ENCODE results near the gene HMGB3. TPM values are rescaled to one million over a fixed set of nuclear protein-coding genes. Genes with fewer than 3 reads are reported as not detected.

The HMGB3 gene
- total and polyA plus RNA-seq, 12 donors, result 3.9 to 33.7 (median 17.9) TPM

DNA sequence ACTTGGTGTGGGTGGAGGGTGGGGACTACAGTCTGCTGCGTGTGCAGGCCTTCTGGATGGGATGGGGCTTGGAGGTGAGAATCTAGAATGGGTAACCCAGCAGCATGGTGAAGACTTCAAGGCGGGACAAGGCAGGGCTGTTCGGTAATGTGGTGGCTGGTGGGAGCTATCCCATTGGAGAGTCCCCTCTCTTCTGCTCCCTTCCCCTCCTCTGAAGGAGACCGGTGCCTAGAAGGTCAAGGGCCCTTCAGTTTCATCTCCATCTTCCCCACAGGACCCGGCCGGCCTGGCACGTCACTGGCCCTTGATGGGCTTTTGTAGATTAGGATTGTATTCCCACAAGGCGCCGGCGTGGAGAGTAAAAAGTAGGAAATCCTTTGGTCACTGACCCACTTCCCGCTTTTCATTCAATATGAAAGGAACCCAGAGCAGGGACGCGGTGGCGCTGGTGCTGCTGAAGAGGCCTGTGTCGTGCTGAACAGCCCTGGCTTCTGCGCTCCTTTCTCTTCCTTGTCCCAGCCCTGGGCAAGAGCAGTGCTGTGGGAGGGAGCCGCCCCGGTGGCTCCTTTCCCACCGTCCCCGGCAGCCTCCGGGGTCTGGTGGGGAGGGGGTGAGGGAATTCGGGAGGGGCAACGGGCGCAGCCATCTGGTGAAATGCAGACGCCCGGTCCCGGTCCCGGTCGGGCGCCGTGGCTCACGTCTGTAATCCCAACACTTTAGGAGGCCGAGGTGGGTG lies 7.3 kb upstream of the HMGB3 start:
- Histone ChIP-seq H3K9me3 (replicated peaks in 1 of 3) (no peaks in the 10 kb centered on the region), H3K4me3 (no peak overlapping the region), H3K4me1 (replicated peaks in 1 of 2) (no peaks in the 10 kb centered on the region), H3K27me3 (no peaks in the 10 kb centered on the region), H3K36me3 (replicated peaks in 1 of 2) (no peaks in the 10 kb centered on the region), H3K27ac (no peak overlapping the region)
- DNase-seq, result no peak
- WGBS, 4 donors, result 48 to 61% (median 51%) methylated on average over 7 to 33 of the region's 33 CpGs
- TF ChIP-seq, protein P1, sequence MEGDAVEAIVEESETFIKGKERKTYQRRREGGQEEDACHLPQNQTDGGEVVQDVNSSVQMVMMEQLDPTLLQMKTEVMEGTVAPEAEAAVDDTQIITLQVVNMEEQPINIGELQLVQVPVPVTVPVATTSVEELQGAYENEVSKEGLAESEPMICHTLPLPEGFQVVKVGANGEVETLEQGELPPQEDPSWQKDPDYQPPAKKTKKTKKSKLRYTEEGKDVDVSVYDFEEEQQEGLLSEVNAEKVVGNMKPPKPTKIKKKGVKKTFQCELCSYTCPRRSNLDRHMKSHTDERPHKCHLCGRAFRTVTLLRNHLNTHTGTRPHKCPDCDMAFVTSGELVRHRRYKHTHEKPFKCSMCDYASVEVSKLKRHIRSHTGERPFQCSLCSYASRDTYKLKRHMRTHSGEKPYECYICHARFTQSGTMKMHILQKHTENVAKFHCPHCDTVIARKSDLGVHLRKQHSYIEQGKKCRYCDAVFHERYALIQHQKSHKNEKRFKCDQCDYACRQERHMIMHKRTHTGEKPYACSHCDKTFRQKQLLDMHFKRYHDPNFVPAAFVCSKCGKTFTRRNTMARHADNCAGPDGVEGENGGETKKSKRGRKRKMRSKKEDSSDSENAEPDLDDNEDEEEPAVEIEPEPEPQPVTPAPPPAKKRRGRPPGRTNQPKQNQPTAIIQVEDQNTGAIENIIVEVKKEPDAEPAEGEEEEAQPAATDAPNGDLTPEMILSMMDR (IDR thresholded peaks at IDR 0.05), result no peak
- no peak for TF ChIP-seq POLR2A (IDR thresholded peaks at IDR 0.05)
- intact Hi-C loops (cut with DNase I), result no loop called here

DNA sequence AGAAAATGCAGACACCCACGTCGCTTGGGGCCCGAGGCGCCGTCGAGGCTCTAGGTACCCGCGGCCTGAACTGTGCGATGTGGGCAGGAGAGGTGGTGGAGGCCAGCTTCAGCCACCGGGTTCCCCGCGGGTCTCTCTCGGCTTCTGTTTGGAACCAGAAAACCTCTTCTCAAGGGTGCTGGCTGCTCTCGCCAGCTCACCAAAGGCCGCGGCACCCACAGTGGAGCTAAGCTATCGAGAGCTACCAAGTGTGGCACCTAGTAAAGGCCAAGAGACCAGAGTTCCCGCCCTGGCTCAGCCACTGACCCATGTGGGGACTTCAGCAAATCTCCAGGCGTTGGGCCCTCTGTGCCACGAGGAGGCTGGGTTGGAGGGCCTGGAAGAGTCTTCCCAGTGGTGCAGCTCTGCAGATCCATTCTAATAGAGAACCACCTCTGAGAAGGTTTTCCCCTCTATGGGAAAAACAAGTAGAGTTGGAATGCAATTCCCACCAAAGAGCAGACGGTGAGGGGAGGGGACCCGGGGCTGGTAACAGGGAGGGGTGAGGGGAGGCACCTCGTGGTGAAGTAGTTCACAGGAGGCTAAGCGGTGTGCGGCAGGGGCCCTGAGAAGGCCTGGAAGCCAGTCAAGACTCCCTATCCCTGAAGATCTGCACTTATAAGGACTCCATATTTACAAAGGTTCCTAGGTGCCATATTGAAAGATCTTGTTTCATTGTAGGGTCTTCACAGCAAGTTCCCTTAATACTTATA lies 5.5 kb upstream of the HMGB3 start:
- H3K27ac ChIP-seq, result no peak overlapping the region
- no peak overlapping the region for H3K4me3 ChIP-seq
- H3K9me3 ChIP-seq (replicated peaks in 1 of 3), result no peaks in the 10 kb centered on the region
- no peak for TF ChIP-seq POLR2A (IDR thresholded peaks at IDR 0.05)
- TF ChIP-seq, protein P1 (IDR thresholded peaks at IDR 0.05), result no peak
- 86 to 92% (median 88%) methylated on average over 16 to 25 of the region's 25 CpGs for WGBS, 4 donors
- no peaks in the 10 kb centered on the region for H3K27me3 ChIP-seq
- no peaks in the 10 kb centered on the region for H3K36me3 ChIP-seq (replicated peaks in 1 of 2)
- intact Hi-C loops (cut with DNase I), result no loop called here
- DNase-seq, result no peak
- no peaks in the 10 kb centered on the region for H3K4me1 ChIP-seq (replicated peaks in 1 of 2)

DNA sequence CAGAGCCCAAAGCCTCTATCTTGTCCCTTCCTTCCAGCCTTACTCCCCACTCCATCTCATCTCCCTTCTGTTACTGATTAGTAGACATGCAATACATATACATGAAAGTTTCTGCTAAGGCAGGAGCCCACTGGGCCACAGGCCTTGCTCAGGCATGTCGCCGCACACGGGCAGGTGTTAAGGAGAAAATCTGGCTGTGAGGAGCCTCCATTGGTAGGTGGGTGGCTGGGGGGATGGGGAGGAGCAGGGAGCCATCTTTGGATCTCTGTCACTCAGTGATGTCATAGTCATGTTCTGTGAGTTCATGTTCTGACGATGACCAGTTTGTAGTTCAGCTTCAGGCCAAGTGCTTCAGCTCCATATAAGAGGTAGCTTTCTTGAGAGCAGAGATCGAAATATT lies 2.9 kb upstream of the HMGB3 start:
- 80 to 100% (median 93%) methylated on average over 4 to 5 of the region's 5 CpGs for WGBS, 4 donors
- no peak for TF ChIP-seq POLR2A (IDR thresholded peaks at IDR 0.05)
- TF ChIP-seq, protein P1 (IDR thresholded peaks at IDR 0.05), result no peak
- no peaks in the 10 kb centered on the region for H3K36me3 ChIP-seq (replicated peaks in 1 of 2)
- no peaks in the 10 kb centered on the region for H3K9me3 ChIP-seq (replicated peaks in 1 of 3)
- no peak overlapping the region for H3K4me3 ChIP-seq
- no peak for DNase-seq
- H3K4me1 ChIP-seq (replicated peaks in 1 of 2), result no peaks in the 10 kb centered on the region
- H3K27me3 ChIP-seq, result no peaks in the 10 kb centered on the region
- no peak overlapping the region for H3K27ac ChIP-seq
- intact Hi-C loops (cut with DNase I), result loop anchor here in 1 of 2 donors (10.0 kb wide), 1 partner anchor 205 kb away; no protein-coding TSS in a partner anchor

DNA sequence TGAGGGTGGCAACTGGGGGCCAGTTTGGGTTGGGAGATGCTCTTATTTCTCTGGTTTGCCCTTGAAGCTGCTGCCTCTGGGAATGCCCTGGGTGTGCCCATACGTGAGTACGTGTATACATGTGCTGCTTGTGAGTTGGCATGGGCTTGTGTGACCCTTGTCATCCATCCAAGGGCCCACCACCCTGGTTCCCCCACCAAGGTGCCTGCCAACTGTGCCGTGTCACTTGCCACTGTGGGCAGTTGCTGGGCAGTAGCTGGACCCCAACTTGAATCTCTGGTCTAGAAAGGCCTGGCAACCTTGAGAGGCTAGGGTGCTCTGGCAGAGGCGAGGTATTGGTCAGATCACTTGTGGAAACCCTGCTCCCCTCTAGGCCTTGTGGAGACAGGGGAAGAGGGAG lies 2.4 kb upstream of the HMGB3 start:
- Histone ChIP-seq H3K4me3 (no peak overlapping the region), H3K27ac (no peak overlapping the region), H3K4me1 (replicated peaks in 1 of 2) (no peaks in the 10 kb centered on the region), H3K36me3 (replicated peaks in 1 of 2) (no peaks in the 10 kb centered on the region), H3K9me3 (replicated peaks in 1 of 3) (no peaks in the 10 kb centered on the region), H3K27me3 (no peaks in the 10 kb centered on the region)
- 82 to 100% (median 93%) methylated on average over 2 to 4 of the region's 4 CpGs for WGBS, 4 donors
- intact Hi-C loops (cut with DNase I), result loop anchor here in 1 of 2 donors (10.0 kb wide), 1 partner anchor 206 kb away; no protein-coding TSS in a partner anchor
- no peak for DNase-seq
- TF ChIP-seq POLR2A (IDR thresholded peaks at IDR 0.05), result no peak
- TF ChIP-seq, protein P1 (IDR thresholded peaks at IDR 0.05), result no peak

Data from adrenal gland (tissue), 12 donors.